Activated CD4-positive, alpha-beta memory T cell treated with anti-CD3 and anti-CD28 coated beads for 36 hours (primary cell): Measurements from ENCODE around the gene IMPDH2. TPM values are rescaled to one million over a fixed set of nuclear protein-coding genes. Genes with fewer than 3 reads are reported as not detected.

ENCODE experiments used
- CTCF ChIA-PET: fragments of 350-600 bp; sonication (Branson Sonifier 250); formaldehyde crosslinking; loops from one replicate; lab custom pipeline; 2021; ENCODE audit warnings: antibody characterized with exemption, inconsistent platforms; lab: Charles Lee
- POLR2A ChIA-PET: fragments of 350-600 bp; sonication (Branson Sonifier 250); formaldehyde crosslinking; loops from one replicate; lab custom pipeline; 2021; ENCODE audit warnings: antibody characterized with exemption; lab: Charles Lee
- DNase-seq: peaks from one replicate; pipeline ENCODE4 v3.0.0-alpha.2; 2020
- H3K27ac Mint-ChIP-seq: one replicate; pipeline ENCODE4 v1.8.0; 2021; ENCODE audit warnings: mixed read lengths
- H3K27me3 Mint-ChIP-seq: one replicate; pipeline ENCODE4 v1.8.0; 2021; ENCODE audit warnings: mixed read lengths
- H3K36me3 Mint-ChIP-seq: one replicate; pipeline ENCODE4 v1.8.0; 2021; ENCODE audit warnings: mixed read lengths
- H3K4me1 Mint-ChIP-seq: one replicate; pipeline ENCODE4 v1.8.0; 2021; ENCODE audit warnings: low read depth, mixed read lengths
- H3K4me3 Mint-ChIP-seq: one replicate; pipeline ENCODE4 v1.8.0; 2021; ENCODE audit warnings: mild to moderate bottlenecking, mixed read lengths
- H3K9me3 Mint-ChIP-seq: one replicate; pipeline ENCODE4 v1.8.0; 2021; ENCODE audit warnings: mixed read lengths
- intact Hi-C: fragments of 100-400 bp; cut with micrococcal nuclease; formaldehyde crosslinking; loops from one replicate; pipeline ENCODE4 v1.15.1; 2023
- microRNA-seq: library from miRNA; unstranded; fragments of <30 nt; microRNA quantifications from one replicate; pipeline ENCODE4 v1.2.0, GENCODE V29; 2022; ENCODE audit warnings: borderline number of aligned reads, borderline microRNAs expressed, borderline replicate concordance
- total RNA-seq, 2 experiments: library from RNA; stranded (reverse); gene quantifications; one replicate each; pipeline ENCODE4 v1.2.3, GENCODE V29; 2021

The IMPDH2 gene
- total RNA-seq, 2 experiments from 2014 or later = 430 to 454 TPM

DNA sequence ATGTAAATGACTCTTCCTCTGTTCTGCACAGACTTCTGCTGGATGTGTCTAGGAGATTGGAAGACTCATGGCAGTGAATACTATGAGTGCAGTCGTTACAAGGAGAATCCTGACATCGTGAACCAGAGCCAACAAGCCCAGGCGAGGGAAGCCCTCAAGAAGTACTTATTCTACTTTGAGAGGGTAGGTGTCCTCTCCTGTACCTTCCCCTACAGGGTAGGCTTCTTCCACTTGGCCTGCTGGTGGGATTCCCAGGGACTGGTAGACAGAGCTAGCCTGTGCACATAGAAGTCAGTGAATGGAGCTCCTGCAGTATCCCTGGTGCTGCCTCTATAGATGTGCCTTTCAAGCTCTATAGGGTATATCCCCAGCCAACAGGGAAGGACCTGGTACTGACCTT is 49.7 kb downstream of the IMPDH2 start:
- Mint-ChIP-seq H3K27ac (no peak overlapping the region), H3K4me3 (no peak overlapping the region), H3K4me1 (peaks cover 2% of the 10 kb centered on the region), H3K9me3 (no peaks in the 10 kb centered on the region), H3K27me3 (no peaks in the 10 kb centered on the region), H3K36me3 (peaks cover 46% of the 10 kb centered on the region)
- no peak for DNase-seq
- intact Hi-C loops = no loop called here
- ChIA-PET POLR2A (no interaction called here), CTCF (no interaction called here)

Small RNA genes lying within 50 kb of the gene (microRNA-seq; reads per million reads assigned to microRNA genes)
- gene MIR191 (10,841 reads per million, percentile 96 among the genes with 10 or more reads in this experiment), gene MIR425 (4,973 reads per million, percentile 94 among the genes with 10 or more reads in this experiment)

Other genes starting within 250 kb of the IMPDH2 start
- gene PRKAR2A, start 181.5 kb downstream of the IMPDH2 start, total RNA-seq = 10 to 100 TPM; 30.4 to 32.7 TPM
- gene SLC25A20, start 130.5 kb downstream of the IMPDH2 start, total RNA-seq = 10 to 100 TPM; 16.7 to 18.2 TPM
- gene ARIH2, start 110.6 kb downstream of the IMPDH2 start, total RNA-seq = 100 to 1,000 TPM; 109 to 130 TPM
- gene P4HTM, start 39.2 kb downstream of the IMPDH2 start, total RNA-seq = 10 to 100 TPM; 32.7 to 32.8 TPM
- gene WDR6, start 22.0 kb downstream of the IMPDH2 start, total RNA-seq = 100 to 1,000 TPM; 139 to 144 TPM
- 10 to 100 TPM; 26.2 to 26.5 TPM for gene DALRD3, start 10.8 kb downstream of the IMPDH2 start, total RNA-seq
- 100 to 1,000 TPM; 101 to 106 TPM for gene NDUFAF3, start 7.3 kb downstream of the IMPDH2 start, total RNA-seq
- 100 to 1,000 TPM; 124 to 128 TPM for gene QRICH1, start 64.7 kb upstream of the IMPDH2 start, total RNA-seq
- gene QARS1, start 75.4 kb upstream of the IMPDH2 start, total RNA-seq = 100 to 1,000 TPM; 249 to 286 TPM
- 10 to 100 TPM; 44.1 to 45.3 TPM for gene USP19, start 91.4 kb upstream of the IMPDH2 start, total RNA-seq
- gene LAMB2, start 103.7 kb upstream of the IMPDH2 start, total RNA-seq = not detected
- gene CCDC71, start 136.9 kb upstream of the IMPDH2 start, total RNA-seq = 10 to 100 TPM; 18.8 to 19.7 TPM
- gene KLHDC8B, start 142.2 kb upstream of the IMPDH2 start, total RNA-seq = 1 to 10 TPM; 1.8 to 2.9 TPM
- 1 to 10 TPM; 2.8 to 3.0 TPM for gene C3orf62, start 247.8 kb upstream of the IMPDH2 start, total RNA-seq